Pancreas (tissue), 10 donors: ENCODE data around the gene TBX1. TPM values are rescaled to one million over a fixed set of nuclear protein-coding genes. Genes with fewer than 3 reads are reported as not detected.

Experiments used
- ATAC-seq, 4 donors: fragments of 200-7000 bp; cut with Tn5 transposase; one replicate each; pipeline versions ENCODE4 v1.8.0 to v1.9.1; 2020; ENCODE audit warnings: mild to moderate bottlenecking in 4 of 4, moderate library complexity in 4 of 4
- DNase-seq, 6 donors: peaks; one replicate each; pipeline ENCODE4 v3.0.0-alpha.2; 2020
- FAIRE-seq: peaks from 2 replicates; lab custom pipeline; 2012; peaks lifted over from hg19 to GRCh38; lab: Jason Lieb, UNC
- H3K27ac ChIP-seq, 4 donors: fragments of 200-600 bp; sonication (generic); 1 replicate in 3 of 4; 2 replicates in 1 of 4; pipeline versions ENCODE4 v1.5.0 to v1.8.0; 2020
- H3K27me3 ChIP-seq, 4 donors: fragments of 200-600 bp; one replicate each; pipeline ENCODE4 v1.8.0; 2021
- H3K36me3 ChIP-seq, 3 donors: fragments of 200-600 bp; sonication (generic) in 1 of 3; one replicate each; pipeline versions ENCODE4 v1.5.0 to v1.8.0; 2020 to 2021
- H3K4me1 ChIP-seq, 3 donors: fragments of 200-600 bp; one replicate each; pipeline ENCODE4 v1.8.0; 2021
- H3K4me3 ChIP-seq, 4 donors: fragments of 200-600 bp; sonication (generic) in 2 of 4; one replicate each; pipeline versions ENCODE4 v1.5.0 to v1.8.0; 2020 to 2021
- H3K9me3 ChIP-seq, 4 donors: fragments of 200-600 bp; one replicate each; pipeline ENCODE4 v1.8.0; 2021
- WGBS, 2 donors: extraction: QIAGEN DNeasy Blood & Tissue Kit; methylation state at CpG; one replicate each; pipeline ENCODE4 v1.1.7; 2013; 5-methylcytosine and 5-hydroxymethylcytosine counted together
- intact Hi-C, 3 donors: fragments of 100-400 bp; cut with DNase I; formaldehyde crosslinking; loops; one replicate each; pipeline versions ENCODE4 v1.11.1 to v1.14.2; 2022
- polyA plus RNA-seq, 2 donors: library from polyadenylated mRNA; stranded (reverse); fragments of 200-250 nt; gene quantifications; one replicate each; pipeline ENCODE4 v1.2.3, GENCODE V29; 2013
- total RNA-seq, 6 donors: library from RNA; stranded (reverse); fragmentation: NEBNext Ultra II Directional in 4 of 6; extraction: Animal tissue kit (Norgen Biotek cat#: 25700) in 4 of 6; gene quantifications; one replicate each; pipeline versions ENCODE4 v1.2.1 to v1.2.4, GENCODE V29; 2021 to 2023
- TF ChIP-seq, protein P1 (sequence below), 4 donors: fragments of 200-600 bp; sonication (generic) in 3 of 4; IDR thresholded peaks; one replicate each; pipeline versions ENCODE4 v1.5.0 to v1.8.0; 2021; ENCODE audit warnings: antibody characterized with exemption in 4 of 4
- donor health status: healthy with polysubstance abuse.
- donor health status: DM: no; HTN: no; CAD: no; lungs with moderate emphysema.
- donor health status: DM: no; HTN: no; CAD: no.
- donor health status: control.
- donor health status: control.
- donor health status: Bipolar disorder and iron deficiency.
- donor health status: DM: yes; HTN: yes; CAD: no.
- donor health status: DM: no; HTN: no; CAD: no.
- donor health status: DM: no; HTN: no; CAD: no.
- donor health status: DM: yes; HTN: yes; CAD: no.

Gene TBX1
- total and polyA plus RNA-seq, 8 donors: 0.19 to 1.3 (median 0.31) TPM; not detected in 1

DNA sequence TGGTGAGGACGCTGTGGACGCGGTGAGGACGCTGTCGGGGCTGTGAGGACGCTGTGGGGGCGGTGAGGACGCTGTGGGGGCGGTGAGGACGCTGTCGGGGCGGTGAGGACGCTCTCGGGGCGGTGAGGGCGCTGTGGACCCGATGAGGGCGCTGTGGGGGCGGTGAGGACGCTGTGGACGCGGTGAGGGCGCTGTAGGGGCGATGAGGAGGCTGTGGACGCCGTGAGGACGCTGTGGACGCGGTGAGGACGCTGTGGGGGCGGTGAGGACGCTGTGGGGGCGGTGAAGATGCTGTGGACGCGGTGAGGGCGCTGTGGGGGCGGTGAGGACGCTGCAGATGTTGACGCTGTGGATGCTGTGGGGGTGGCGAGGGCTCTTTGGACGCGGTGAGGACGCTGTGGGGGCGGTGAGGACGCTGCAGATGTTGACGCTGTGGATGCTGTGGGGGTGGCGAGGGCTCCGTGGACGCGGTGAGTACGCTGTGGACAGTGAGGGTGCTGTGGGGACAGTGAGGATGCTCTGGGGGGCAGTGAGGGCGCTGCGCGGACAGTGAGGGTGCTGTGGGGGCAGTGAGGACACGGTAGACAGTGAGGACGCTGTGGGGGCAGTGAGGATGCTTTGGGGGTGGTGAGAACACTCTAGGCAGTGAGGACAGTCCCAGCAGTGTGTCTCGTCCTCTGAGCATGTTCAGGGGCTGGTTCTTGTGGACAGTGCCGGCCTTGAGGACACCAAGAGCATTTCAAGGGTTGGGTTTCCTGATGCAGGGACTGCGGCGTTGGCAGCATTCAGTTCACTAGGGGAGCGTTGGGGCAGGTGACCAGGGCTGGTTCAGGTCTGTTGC lies 33.0 kb upstream of the TBX1 start:
- DNase-seq: no peak
- WGBS, 2 donors: 67 to 71% methylated on average over 61 of the region's 61 CpGs

DNA sequence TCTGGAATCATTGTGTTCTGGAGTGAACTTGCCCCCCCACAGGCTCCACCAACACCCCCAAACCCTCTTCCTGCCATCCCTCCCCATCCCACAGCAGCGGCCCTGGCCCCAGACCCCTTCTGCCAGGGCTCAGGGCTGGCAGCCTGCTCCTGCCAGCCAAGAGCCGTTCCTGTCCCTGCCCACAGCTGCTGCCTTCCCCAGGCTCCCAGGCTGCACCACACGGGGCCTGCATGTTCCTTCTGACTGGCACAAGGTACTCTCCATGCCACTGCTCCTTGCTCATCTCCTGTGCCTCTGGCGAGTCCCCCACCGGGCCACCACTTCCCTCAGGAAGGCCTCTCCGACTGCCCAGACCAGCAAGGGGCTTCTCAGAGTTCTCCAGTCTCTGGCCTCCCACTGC lies 32.3 kb upstream of the TBX1 start:
- peak; percentile 26 to 50 (median 44) for ATAC-seq
- H3K9me3 ChIP-seq: no peaks in the 10 kb centered on the region
- H3K27me3 ChIP-seq: no peaks in the 10 kb centered on the region
- no peak overlapping the region for H3K4me3 ChIP-seq
- no peaks in the 10 kb centered on the region for H3K36me3 ChIP-seq
- peaks cover 0 to 7% (median 0%) of the 10 kb centered on the region in 3 donors for H3K4me1 ChIP-seq
- TF ChIP-seq, protein P1, sequence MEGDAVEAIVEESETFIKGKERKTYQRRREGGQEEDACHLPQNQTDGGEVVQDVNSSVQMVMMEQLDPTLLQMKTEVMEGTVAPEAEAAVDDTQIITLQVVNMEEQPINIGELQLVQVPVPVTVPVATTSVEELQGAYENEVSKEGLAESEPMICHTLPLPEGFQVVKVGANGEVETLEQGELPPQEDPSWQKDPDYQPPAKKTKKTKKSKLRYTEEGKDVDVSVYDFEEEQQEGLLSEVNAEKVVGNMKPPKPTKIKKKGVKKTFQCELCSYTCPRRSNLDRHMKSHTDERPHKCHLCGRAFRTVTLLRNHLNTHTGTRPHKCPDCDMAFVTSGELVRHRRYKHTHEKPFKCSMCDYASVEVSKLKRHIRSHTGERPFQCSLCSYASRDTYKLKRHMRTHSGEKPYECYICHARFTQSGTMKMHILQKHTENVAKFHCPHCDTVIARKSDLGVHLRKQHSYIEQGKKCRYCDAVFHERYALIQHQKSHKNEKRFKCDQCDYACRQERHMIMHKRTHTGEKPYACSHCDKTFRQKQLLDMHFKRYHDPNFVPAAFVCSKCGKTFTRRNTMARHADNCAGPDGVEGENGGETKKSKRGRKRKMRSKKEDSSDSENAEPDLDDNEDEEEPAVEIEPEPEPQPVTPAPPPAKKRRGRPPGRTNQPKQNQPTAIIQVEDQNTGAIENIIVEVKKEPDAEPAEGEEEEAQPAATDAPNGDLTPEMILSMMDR (IDR thresholded peaks at IDR 0.05): no peak
- 43 to 47% methylated on average over 6 of the region's 6 CpGs for WGBS, 2 donors
- DNase-seq: peak in 5 of 6 donors; percentile 60 to 88 (median 70)
- no peak overlapping the region for H3K27ac ChIP-seq
- FAIRE-seq: no peak
- intact Hi-C loops: no loop called here

More for the DNA sequence above, 33.0 kb upstream of the TBX1 start:
- no peak overlapping the region for H3K27ac ChIP-seq
- H3K9me3 ChIP-seq: no peaks in the 10 kb centered on the region
- H3K27me3 ChIP-seq: no peaks in the 10 kb centered on the region
- FAIRE-seq (no peak), ATAC-seq (no peak)
- no peaks in the 10 kb centered on the region for H3K36me3 ChIP-seq
- TF ChIP-seq, protein P1 (IDR thresholded peaks at IDR 0.05): no peak
- H3K4me3 ChIP-seq: no peak overlapping the region
- H3K4me1 ChIP-seq: peaks cover 0 to 10% (median 0%) of the 10 kb centered on the region in 3 donors
- intact Hi-C loops: no loop called here

DNA sequence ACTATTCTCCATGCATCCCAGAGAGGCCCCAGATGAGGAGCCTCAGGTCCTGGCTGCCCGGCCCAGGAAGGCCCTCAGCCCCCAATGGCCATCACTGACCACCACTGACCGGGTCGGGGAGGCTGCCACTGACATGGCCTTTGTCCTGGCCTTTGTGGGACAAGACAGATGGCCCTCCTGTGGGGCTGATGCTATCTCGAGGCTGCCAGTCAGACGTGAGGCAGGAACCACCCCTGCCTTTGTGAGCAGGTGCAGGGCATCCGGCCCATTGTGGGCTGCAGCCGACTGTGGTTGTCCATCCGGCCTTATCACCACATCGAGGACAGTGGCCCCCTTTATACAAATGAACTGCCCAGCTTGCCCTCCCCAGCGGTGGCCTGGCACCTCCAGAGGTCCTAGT lies 31.7 kb upstream of the TBX1 start:
- FAIRE-seq: no peak
- Histone ChIP-seq H3K27me3 (no peaks in the 10 kb centered on the region), H3K36me3 (no peaks in the 10 kb centered on the region), H3K9me3 (no peaks in the 10 kb centered on the region), H3K4me1 (peaks cover 0 to 4% (median 0%) of the 10 kb centered on the region in 3 donors), H3K4me3 (no peak overlapping the region), H3K27ac (no peak overlapping the region)
- DNase-seq: no peak
- ATAC-seq: no peak
- intact Hi-C loops: no loop called here
- TF ChIP-seq, protein P1 (IDR thresholded peaks at IDR 0.05): no peak
- WGBS, 2 donors: 68 to 72% methylated on average over 10 of the region's 10 CpGs

DNA sequence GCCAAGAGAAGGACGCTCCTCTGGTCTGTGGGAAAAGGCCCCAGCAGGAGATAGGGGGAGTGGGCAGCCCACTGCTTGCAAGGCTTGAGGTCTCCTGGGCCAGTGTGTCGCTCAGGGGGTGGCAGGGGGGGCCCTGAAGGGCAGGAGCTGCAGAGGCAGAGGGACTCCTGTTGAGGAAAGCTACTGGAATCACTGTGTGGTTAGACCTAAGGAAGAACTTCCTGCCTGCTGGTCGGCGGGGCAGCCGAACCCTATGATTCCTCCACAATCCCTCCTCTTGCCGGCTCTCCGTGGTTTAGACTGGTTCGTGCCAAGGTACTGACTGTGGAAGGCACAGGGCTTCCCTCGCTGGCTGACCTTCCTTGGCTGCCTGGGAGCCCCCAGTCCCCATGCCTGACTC lies 31.1 kb upstream of the TBX1 start:
- FAIRE-seq (no peak), ATAC-seq (no peak), DNase-seq (no peak)
- Histone ChIP-seq H3K27me3 (no peaks in the 10 kb centered on the region), H3K4me1 (peaks cover 0 to 4% (median 0%) of the 10 kb centered on the region in 3 donors), H3K36me3 (no peaks in the 10 kb centered on the region), H3K27ac (no peak overlapping the region), H3K9me3 (no peaks in the 10 kb centered on the region), H3K4me3 (no peak overlapping the region)
- TF ChIP-seq, protein P1 (IDR thresholded peaks at IDR 0.05): no peak
- intact Hi-C loops: no loop called here
- 77 to 87% methylated on average over 7 to 9 of the region's 9 CpGs for WGBS, 2 donors

DNA sequence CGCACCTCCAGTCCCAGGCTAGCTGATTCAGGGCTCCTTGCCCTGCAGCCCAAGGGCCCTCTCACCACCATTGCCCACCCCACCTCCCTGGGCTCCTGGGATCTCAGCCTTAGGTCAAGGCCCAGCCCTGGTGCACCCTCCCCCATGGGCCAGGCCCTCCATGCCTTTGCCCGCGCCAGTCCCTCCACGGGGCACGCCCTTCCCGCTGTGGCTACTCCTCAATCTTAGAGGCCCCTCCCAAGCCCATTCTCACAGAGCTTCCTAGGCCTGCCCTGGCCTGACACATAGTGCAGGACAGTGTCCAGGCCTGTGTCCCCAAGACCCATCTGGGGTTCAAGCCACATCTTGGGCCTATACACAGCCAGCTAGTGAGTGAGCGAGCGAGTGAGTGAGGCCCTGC lies 30.4 kb upstream of the TBX1 start:
- no peak overlapping the region for H3K27ac ChIP-seq
- WGBS, 2 donors: 90 to 94% methylated on average over 8 of the region's 8 CpGs
- ATAC-seq (no peak), FAIRE-seq (no peak), DNase-seq (no peak)
- no peaks in the 10 kb centered on the region for H3K27me3 ChIP-seq
- no peaks in the 10 kb centered on the region for H3K36me3 ChIP-seq
- intact Hi-C loops: loop anchor here in 2 of 3 donors (2.0 to 5.0 kb wide), 2 partner anchors 177 to 181 kb away; no protein-coding TSS in a partner anchor
- peak overlapping the region in 1 of 4 donors; percentile 35 for H3K4me3 ChIP-seq
- TF ChIP-seq, protein P1 (IDR thresholded peaks at IDR 0.05): no peak
- H3K9me3 ChIP-seq: no peaks in the 10 kb centered on the region
- H3K4me1 ChIP-seq: peaks cover 0 to 4% (median 0%) of the 10 kb centered on the region in 3 donors
